PC-9 (cell line): Measurements from ENCODE around the gene PMEL. TPM values are rescaled to one million over a fixed set of nuclear protein-coding genes. Genes with fewer than 3 reads are reported as not detected.

Experiments used
- BruUV-seq: library from RNA; stranded (reverse); fragments of 400-500 nt; replicated peaks from 2 replicates; lab custom pipeline; 2021; lab: Mats Ljungman, UMichigan
- CTCF ChIA-PET: fragments of 300-600 bp; sonication (Branson Sonifier 250); formaldehyde crosslinking; loops from one replicate; lab custom pipeline; 2022; ENCODE audit warnings: antibody characterized with exemption; lab: Charles Lee
- POLR2A ChIA-PET: fragments of 300-600 bp; sonication (Branson Sonifier 250); formaldehyde crosslinking; loops from one replicate; lab custom pipeline; 2022; ENCODE audit warnings: antibody characterized with exemption; ENCODE audit not compliant: unreplicated experiment; lab: Charles Lee
- DNase-seq, 2 experiments: peaks; one replicate each; pipeline versions ENCODE4 v3.0.0 to v3.0.0-alpha.2; 2015 to 2022; ENCODE audit warnings: mixed read lengths in 1 of 2
- H2AFZ ChIP-seq: fragments of 200-600 bp; sonication (generic); 2 replicates; pipeline ENCODE4 v1.8.1; 2017; ENCODE audit warnings: antibody characterized with exemption
- H3F3A ChIP-seq: fragments of 200-600 bp; sonication (generic); 2 replicates; pipeline ENCODE4 v1.8.1; 2017; ENCODE audit warnings: antibody characterized with exemption, mild to moderate bottlenecking, low read depth; ENCODE audit not compliant: insufficient read depth
- H3K27ac ChIP-seq: fragments of 200-600 bp; sonication (generic); 2 replicates; pipeline ENCODE4 v1.6.1; 2016; ENCODE audit warnings: mixed run types
- H3K27me3 ChIP-seq: fragments of 200-600 bp; sonication (generic); 2 replicates; pipeline ENCODE4 v1.6.1; 2016; ENCODE audit warnings: low read depth, mixed run types; ENCODE audit not compliant: insufficient read depth
- H3K36me3 ChIP-seq: fragments of 200-600 bp; sonication (generic); 2 replicates; pipeline ENCODE4 v1.6.1; 2016; ENCODE audit warnings: low read depth, mixed run types
- H3K4me1 ChIP-seq: fragments of 200-600 bp; sonication (generic); replicated peaks from 2 replicates; pipeline ENCODE4 v1.6.1; 2016; ENCODE audit warnings: mixed run types; ENCODE audit not compliant: insufficient read depth
- H3K4me2 ChIP-seq: fragments of 200-600 bp; sonication (generic); 2 replicates; pipeline ENCODE4 v1.6.1; 2017; ENCODE audit warnings: mixed run types
- H3K4me3 ChIP-seq: fragments of 200-600 bp; sonication (generic); 2 replicates; pipeline ENCODE4 v1.6.1; 2016; ENCODE audit warnings: mixed run types
- H3K79me2 ChIP-seq: fragments of 200-600 bp; sonication (generic); 2 replicates; pipeline ENCODE4 v1.6.1; 2017; ENCODE audit warnings: low read depth, mixed run types
- H3K9me2 ChIP-seq: fragments of 200-600 bp; sonication (generic); 2 replicates; pipeline ENCODE4 v1.8.1; 2017; ENCODE audit warnings: mild to moderate bottlenecking; ENCODE audit not compliant: insufficient read depth
- H3K9me3 ChIP-seq: fragments of 200-600 bp; sonication (generic); 2 replicates; pipeline ENCODE4 v1.8.1; 2016; ENCODE audit warnings: low read depth; ENCODE audit not compliant: insufficient read depth
- H4K20me1 ChIP-seq: fragments of 200-600 bp; sonication (generic); 2 replicates; pipeline ENCODE4 v1.8.1; 2017; ENCODE audit not compliant: insufficient read depth
- EZH2 ChIP-seq: fragments of 200-600 bp; sonication (generic); IDR thresholded peaks from 2 replicates; pipeline ENCODE4 v1.8.0; 2017; ENCODE audit warnings: antibody characterized with exemption, low read depth
- intact Hi-C: fragments of 100-400 bp; cut with micrococcal nuclease; formaldehyde crosslinking; loops from one replicate; pipeline ENCODE4 v1.10.0; 2022; ENCODE audit not compliant: unreplicated experiment
- total RNA-seq: library from RNA; stranded (reverse); gene quantifications from 2 replicates; pipeline ENCODE4 v1.2.3, GENCODE V29; 2021
- TF ChIP-seq, protein P1 (sequence below): fragments of 200-600 bp; sonication (generic); conservative IDR thresholded peaks from 2 replicates; pipeline ENCODE4 v1.6.1; 2017; ENCODE audit warnings: mixed run types, antibody characterized with exemption, mild to moderate bottlenecking, moderate library complexity

PMEL gene
- total RNA-seq, 1 experiment from 2014 or later = 8.7 TPM

DNA sequence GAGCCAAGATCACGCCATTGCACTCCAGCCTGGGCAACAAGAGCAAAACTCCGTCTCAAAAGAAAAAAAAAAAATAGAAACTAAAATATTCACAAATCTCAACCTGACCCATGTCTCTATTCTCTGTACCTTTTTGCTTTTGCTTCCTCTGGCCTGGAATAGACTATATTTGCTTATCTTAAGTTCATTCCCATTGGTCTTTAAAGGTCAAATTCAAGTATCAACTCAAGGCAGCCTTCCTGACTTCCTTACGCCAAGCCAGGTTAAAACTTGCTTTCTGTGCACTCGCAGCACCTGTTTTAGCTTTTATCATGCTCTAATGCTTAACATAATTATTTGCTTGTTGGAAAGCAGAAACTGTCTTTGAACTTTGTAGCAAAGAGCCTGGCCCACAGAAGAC lies 52.9 kb downstream of the PMEL start:
- ChIA-PET CTCF (no interaction called here), POLR2A (no interaction called here)
- BruUV-seq = no TSS peak
- Histone ChIP-seq H3K27me3 (no peaks in the 10 kb centered on the region), H3K4me2 (no peak overlapping the region), H2AFZ (no peak overlapping the region), H3F3A (peaks cover 23% of the 10 kb centered on the region; the same call in 1 of the 2 replicates), H3K9me3 (no peaks in the 10 kb centered on the region), H3K4me1 (no peaks in the 10 kb centered on the region; the same call in 1 of the 2 replicates), H3K79me2 (peaks cover 43% of the 10 kb centered on the region), H3K9me2 (no peaks in the 10 kb centered on the region), H3K4me3 (no peak overlapping the region), H4K20me1 (peaks cover 18% of the 10 kb centered on the region), H3K27ac (no peak overlapping the region), H3K36me3 (peaks cover 22% of the 10 kb centered on the region)
- DNase-seq = no peak
- intact Hi-C loops = no loop called here
- TF ChIP-seq, protein P1, sequence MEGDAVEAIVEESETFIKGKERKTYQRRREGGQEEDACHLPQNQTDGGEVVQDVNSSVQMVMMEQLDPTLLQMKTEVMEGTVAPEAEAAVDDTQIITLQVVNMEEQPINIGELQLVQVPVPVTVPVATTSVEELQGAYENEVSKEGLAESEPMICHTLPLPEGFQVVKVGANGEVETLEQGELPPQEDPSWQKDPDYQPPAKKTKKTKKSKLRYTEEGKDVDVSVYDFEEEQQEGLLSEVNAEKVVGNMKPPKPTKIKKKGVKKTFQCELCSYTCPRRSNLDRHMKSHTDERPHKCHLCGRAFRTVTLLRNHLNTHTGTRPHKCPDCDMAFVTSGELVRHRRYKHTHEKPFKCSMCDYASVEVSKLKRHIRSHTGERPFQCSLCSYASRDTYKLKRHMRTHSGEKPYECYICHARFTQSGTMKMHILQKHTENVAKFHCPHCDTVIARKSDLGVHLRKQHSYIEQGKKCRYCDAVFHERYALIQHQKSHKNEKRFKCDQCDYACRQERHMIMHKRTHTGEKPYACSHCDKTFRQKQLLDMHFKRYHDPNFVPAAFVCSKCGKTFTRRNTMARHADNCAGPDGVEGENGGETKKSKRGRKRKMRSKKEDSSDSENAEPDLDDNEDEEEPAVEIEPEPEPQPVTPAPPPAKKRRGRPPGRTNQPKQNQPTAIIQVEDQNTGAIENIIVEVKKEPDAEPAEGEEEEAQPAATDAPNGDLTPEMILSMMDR = no peak
- no peak for TF ChIP-seq EZH2

DNA sequence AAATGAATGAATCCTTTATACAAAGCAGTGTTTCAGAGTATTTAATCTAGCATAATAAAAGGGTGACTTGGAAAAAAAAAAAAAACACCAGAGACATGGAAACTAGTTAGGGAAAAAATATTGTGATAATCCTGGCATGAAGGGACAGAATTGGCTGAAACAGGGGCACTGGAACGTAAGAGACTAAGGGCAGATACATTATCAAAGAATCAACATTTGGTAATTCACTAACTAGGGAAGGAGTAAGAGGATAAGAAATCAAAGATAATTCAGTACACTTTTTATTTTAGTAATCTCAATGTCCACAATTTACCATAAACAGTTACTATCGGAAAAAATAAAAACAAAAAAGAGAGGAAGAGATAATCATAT lies 56.3 kb downstream of the PMEL start:
- peaks cover 13% of the 10 kb centered on the region for H4K20me1 ChIP-seq
- no TSS peak for BruUV-seq
- no peaks in the 10 kb centered on the region for H3K9me2 ChIP-seq
- intact Hi-C loops = no loop called here
- H3K4me3 ChIP-seq = no peak overlapping the region
- TF ChIP-seq EZH2 = no peak
- TF ChIP-seq, protein P1 = no peak
- H3K36me3 ChIP-seq = peaks cover 22% of the 10 kb centered on the region
- no peak for DNase-seq
- POLR2A ChIA-PET = no interaction called here
- no peaks in the 10 kb centered on the region for H3K27me3 ChIP-seq
- peaks cover 15% of the 10 kb centered on the region; the same call in 1 of the 2 replicates for H3F3A ChIP-seq
- no peaks in the 10 kb centered on the region for H3K4me1 ChIP-seq
- CTCF ChIA-PET = no interaction called here
- H3K27ac ChIP-seq = no peak overlapping the region
- H2AFZ ChIP-seq = no peak overlapping the region
- H3K79me2 ChIP-seq = peaks cover 20% of the 10 kb centered on the region
- H3K4me2 ChIP-seq = no peak overlapping the region
- H3K9me3 ChIP-seq = no peaks in the 10 kb centered on the region

DNA sequence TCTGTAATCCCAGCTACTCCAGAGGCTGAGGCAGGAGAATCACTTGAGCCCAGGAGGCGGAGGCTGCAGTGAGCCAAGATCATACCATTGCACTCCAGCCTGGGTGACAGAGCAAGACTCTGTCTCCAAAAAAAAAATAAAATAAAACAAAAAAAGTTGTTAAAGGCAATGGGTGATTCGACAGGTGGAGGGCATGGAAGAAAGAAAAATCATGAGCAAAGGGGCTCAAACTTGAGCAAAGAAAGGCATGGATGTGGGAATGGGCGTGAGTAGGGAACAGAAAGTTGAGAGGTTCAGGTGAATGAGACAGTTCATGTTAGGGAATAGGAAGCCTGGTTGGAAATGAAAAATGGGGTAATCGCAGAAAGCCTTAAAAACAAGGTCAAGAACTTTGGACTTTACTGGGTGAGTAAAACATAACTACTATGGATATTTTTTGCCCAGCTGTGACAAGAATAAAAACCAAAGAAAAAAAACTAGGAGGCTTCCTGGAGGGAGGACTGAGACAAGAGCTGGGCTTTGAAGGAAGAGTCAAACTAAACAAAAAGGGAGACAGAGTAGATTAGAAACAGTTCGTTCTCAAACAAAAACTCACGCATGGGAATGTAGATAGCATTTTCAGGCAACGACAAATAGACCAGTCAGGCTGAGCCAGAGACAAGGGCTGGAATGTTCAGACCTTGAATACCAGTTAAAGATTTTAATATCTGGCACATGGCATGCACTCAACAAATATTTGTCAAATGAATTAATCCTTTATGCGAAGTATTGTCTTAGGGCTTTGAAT lies 56.9 kb downstream of the PMEL start:
- Histone ChIP-seq H3K9me3 (no peaks in the 10 kb centered on the region), H3K79me2 (peaks cover 15% of the 10 kb centered on the region), H2AFZ (no peak overlapping the region), H3K27ac (no peak overlapping the region), H4K20me1 (peaks cover 13% of the 10 kb centered on the region), H3K4me2 (no peak overlapping the region), H3K4me1 (no peaks in the 10 kb centered on the region), H3K36me3 (peaks cover 17% of the 10 kb centered on the region), H3F3A (peaks cover 14% of the 10 kb centered on the region; the same call in 1 of the 2 replicates), H3K9me2 (no peaks in the 10 kb centered on the region), H3K4me3 (no peak overlapping the region), H3K27me3 (no peaks in the 10 kb centered on the region)
- no peak for DNase-seq
- ChIA-PET POLR2A (no interaction called here), CTCF (no interaction called here)
- TF ChIP-seq, protein P1 = no peak
- TF ChIP-seq EZH2 = no peak
- intact Hi-C loops = no loop called here
- TSS peak; percentile 9 for BruUV-seq
